DND-41 (cell line): ENCODE data around the gene CASTOR1.

Source experiments
- ATAC-seq: fragments of 200-7000 bp; cut with Tn5 transposase; 3 replicates; pipeline ENCODE4 v1.9.1; 2021; ENCODE audit warnings: low read depth; ENCODE audit not compliant: insufficient read depth
- DNase-seq: peaks from one replicate; pipeline ENCODE4 v3.0.0-alpha.2; 2020
- H2AFZ ChIP-seq: 2 replicates; pipeline ENCODE4 v1.6.0; 2012; ENCODE audit warnings: low read depth, low read length
- H3K27ac ChIP-seq: 2 replicates; pipeline ENCODE4 v1.5.1; 2012; ENCODE audit warnings: low read length, inconsistent platforms
- H3K27me3 ChIP-seq: fragments of 200-600 bp; sonication (generic); 2 replicates; pipeline ENCODE4 v1.6.0; 2012; ENCODE audit warnings: low read length, mild to moderate bottlenecking, inconsistent platforms; ENCODE audit not compliant: insufficient read depth, poor library complexity
- H3K36me3 ChIP-seq: 2 replicates; pipeline ENCODE4 v1.5.1; 2012; ENCODE audit warnings: low read length, inconsistent platforms; ENCODE audit not compliant: insufficient read depth
- H3K4me1 ChIP-seq: 2 replicates; pipeline ENCODE4 v1.5.1; 2012; ENCODE audit warnings: mild to moderate bottlenecking, low read length; ENCODE audit not compliant: insufficient read depth
- H3K4me2 ChIP-seq: 2 replicates; pipeline ENCODE4 v1.6.0; 2012; ENCODE audit warnings: mild to moderate bottlenecking, moderate library complexity, low read length, inconsistent platforms; ENCODE audit not compliant: insufficient read depth
- H3K4me3 ChIP-seq, 2 experiments: fragments of 200-600 bp in 1 of 2; shearing (Covaris generic) in 1 of 2; 2 replicates each; pipeline ENCODE4 v1.5.1; 2012 to 2016; ENCODE audit warnings: inconsistent platforms in 2 of 2, low read length in 2 of 2, mild to moderate bottlenecking in 2 of 2, low read depth in 1 of 2, moderate library complexity in 1 of 2
- H3K79me2 ChIP-seq: 2 replicates; pipeline ENCODE4 v1.6.0; 2012; ENCODE audit warnings: low read length, inconsistent platforms; ENCODE audit not compliant: insufficient read depth
- H3K9ac ChIP-seq: 2 replicates; pipeline ENCODE4 v1.6.0; 2012; ENCODE audit warnings: low read depth, mild to moderate bottlenecking, inconsistent platforms, low read length, moderate library complexity
- H3K9me3 ChIP-seq: 2 replicates; pipeline ENCODE4 v1.5.1; 2012; ENCODE audit warnings: low read length, moderate library complexity, mild to moderate bottlenecking, inconsistent platforms; ENCODE audit not compliant: insufficient read depth, severe bottlenecking
- H4K20me1 ChIP-seq: 2 replicates; pipeline ENCODE4 v1.6.0; 2012; ENCODE audit warnings: low read length; ENCODE audit not compliant: insufficient read depth
- CTCF ChIP-seq: IDR thresholded peaks from 2 replicates; pipeline ENCODE4 v1.5.1; 2012; ENCODE audit warnings: borderline replicate concordance, low read length, moderate library complexity, mild to moderate bottlenecking; ENCODE audit not compliant: poor library complexity, severe bottlenecking; ENCODE audit errors: extremely low read depth
- EZH2 ChIP-seq: IDR thresholded peaks from 3 replicates; pipeline ENCODE4 v1.6.1; 2012; ENCODE audit warnings: borderline replicate concordance, low read depth, mild to moderate bottlenecking, moderate library complexity, low read length, inconsistent platforms; ENCODE audit not compliant: severe bottlenecking

The CASTOR1 gene

GRCh38 chr22:30260682-30261081 is 28.6 kb downstream of the CASTOR1 start:
- Histone ChIP-seq H3K4me2 (no peak overlapping the region), H2AFZ (no peak overlapping the region), H3K36me3 (peaks cover 42% of the 10 kb centered on the region), H3K79me2 (peaks cover 38% of the 10 kb centered on the region), H3K4me1 (peaks cover 46% of the 10 kb centered on the region), H3K27ac (peak overlapping the region; percentile 47; the same call in 1 of the 2 replicates), H3K27me3 (no peaks in the 10 kb centered on the region), H4K20me1 (peaks cover 38% of the 10 kb centered on the region), H3K4me3 (no peak overlapping the region), H3K9me3 (no peaks in the 10 kb centered on the region), H3K9ac (no peak overlapping the region)
- DNase-seq (no peak), ATAC-seq (no peak)
- TF ChIP-seq EZH2 (no peak), CTCF (no peak)

GRCh38 chr22:30260276-30260675 is 29.0 kb downstream of the CASTOR1 start:
- no peak overlapping the region for H2AFZ ChIP-seq
- H3K27me3 ChIP-seq, result no peaks in the 10 kb centered on the region
- DNase-seq (peak; percentile 53), ATAC-seq (peak; percentile 22)
- H3K4me2 ChIP-seq, result no peak overlapping the region
- no peaks in the 10 kb centered on the region for H3K9me3 ChIP-seq
- peaks cover 34% of the 10 kb centered on the region for H4K20me1 ChIP-seq
- H3K79me2 ChIP-seq, result peaks cover 34% of the 10 kb centered on the region
- peaks cover 38% of the 10 kb centered on the region for H3K36me3 ChIP-seq
- H3K27ac ChIP-seq, result peak overlapping the region; percentile 26
- peaks cover 42% of the 10 kb centered on the region for H3K4me1 ChIP-seq
- no peak for TF ChIP-seq CTCF
- TF ChIP-seq EZH2, result no peak
- H3K4me3 ChIP-seq, result no peak overlapping the region
- no peak overlapping the region for H3K9ac ChIP-seq

- Histone ChIP-seq H4K20me1 (no peaks in the 10 kb centered on the region), H3K27ac (no peak overlapping the region), H3K4me1 (peaks cover 11% of the 10 kb centered on the region), H3K79me2 (no peaks in the 10 kb centered on the region), H3K9ac (no peak overlapping the region), H3K4me3 (no peak overlapping the region), H3K27me3 (no peaks in the 10 kb centered on the region), H3K4me2 (no peak overlapping the region), H3K36me3 (no peaks in the 10 kb centered on the region), H2AFZ (no peak overlapping the region), H3K9me3 (no peaks in the 10 kb centered on the region)
- DNase-seq, result no peak
- no peak for ATAC-seq
- TF ChIP-seq EZH2 (no peak), CTCF (no peak)
These were observed 35.0 kb downstream of the CASTOR1 start for GRCh38 chr22:30254314-30254713.

- no peaks in the 10 kb centered on the region for H3K27me3 ChIP-seq
- H3K36me3 ChIP-seq, result no peaks in the 10 kb centered on the region
- no peak overlapping the region for H3K9ac ChIP-seq
- H3K4me1 ChIP-seq, result peaks cover 17% of the 10 kb centered on the region
- H3K27ac ChIP-seq, result peak overlapping the region; percentile 46; the same call in 1 of the 2 replicates
- H3K4me2 ChIP-seq, result no peak overlapping the region
- H3K9me3 ChIP-seq, result no peaks in the 10 kb centered on the region
- TF ChIP-seq CTCF, result no peak
- H2AFZ ChIP-seq, result no peak overlapping the region
- H3K79me2 ChIP-seq, result no peaks in the 10 kb centered on the region
- no peak overlapping the region for H3K4me3 ChIP-seq
- H4K20me1 ChIP-seq, result no peaks in the 10 kb centered on the region
- peak; percentile 15; the same call in 1 of the 3 replicates for ATAC-seq
- peak; percentile 44 for DNase-seq
These were observed 36.0 kb downstream of the CASTOR1 start for GRCh38 chr22:30253205-30253852.
